Heart left ventricle (tissue), 13 donors: ENCODE data around the gene CASZ1.

Experiments
- POLR2A ChIP-seq, 2 donors: fragments of 450-650 bp; IDR thresholded peaks; one replicate each; pipeline ENCODE4 v1.6.1; 2017; ENCODE audit warnings: antibody characterized with exemption in 2 of 2, mild to moderate bottlenecking in 2 of 2, moderate library complexity in 2 of 2
- TF ChIP-seq, protein P1 (sequence below), 12 donors: fragments of 200-600 bp; sonication (generic) in 4 of 12; IDR thresholded peaks; one replicate each; pipeline versions ENCODE4 v1.5.0 to v1.8.0; 2018 to 2022; ENCODE audit warnings: antibody characterized with exemption in 12 of 12, mild to moderate bottlenecking in 5 of 12
- donor health status: ischemic (EF 13 %, LVEDD 7.1; RV severe dilation, severe dysfunction).
- donor health status: DM: no; HTN: yes; CAD: no.
- donor health status: DM: no; HTN: no; CAD: no.
- donor health status: ischemic (EF 25% LVEDD 6.9; RV normal size, moderate dysfunction).
- donor health status: ischemic (EF 25% LVEDD 5.7; RV mildly dilated, moderate dysfunction).
- donor health status: ischemic (EF 35%, LVEDD 5.7; RV mildly dilated, moderate dysfunction).
- donor health status: nonischemic (EF 11% LVEDD 7.7; RV severe dilation, severe dysfunction).
- donor health status: DM: yes; HTN: yes; CAD: no.
- donor health status: PGD.
- donor health status: ischemic (EF 29% LVEDD 5.4; RV normal size, mild dysfunction).
- donor health status: nonischemic (EF 23%, LVEDD 6.1; RV moderate dilation, normal function).

DNA sequence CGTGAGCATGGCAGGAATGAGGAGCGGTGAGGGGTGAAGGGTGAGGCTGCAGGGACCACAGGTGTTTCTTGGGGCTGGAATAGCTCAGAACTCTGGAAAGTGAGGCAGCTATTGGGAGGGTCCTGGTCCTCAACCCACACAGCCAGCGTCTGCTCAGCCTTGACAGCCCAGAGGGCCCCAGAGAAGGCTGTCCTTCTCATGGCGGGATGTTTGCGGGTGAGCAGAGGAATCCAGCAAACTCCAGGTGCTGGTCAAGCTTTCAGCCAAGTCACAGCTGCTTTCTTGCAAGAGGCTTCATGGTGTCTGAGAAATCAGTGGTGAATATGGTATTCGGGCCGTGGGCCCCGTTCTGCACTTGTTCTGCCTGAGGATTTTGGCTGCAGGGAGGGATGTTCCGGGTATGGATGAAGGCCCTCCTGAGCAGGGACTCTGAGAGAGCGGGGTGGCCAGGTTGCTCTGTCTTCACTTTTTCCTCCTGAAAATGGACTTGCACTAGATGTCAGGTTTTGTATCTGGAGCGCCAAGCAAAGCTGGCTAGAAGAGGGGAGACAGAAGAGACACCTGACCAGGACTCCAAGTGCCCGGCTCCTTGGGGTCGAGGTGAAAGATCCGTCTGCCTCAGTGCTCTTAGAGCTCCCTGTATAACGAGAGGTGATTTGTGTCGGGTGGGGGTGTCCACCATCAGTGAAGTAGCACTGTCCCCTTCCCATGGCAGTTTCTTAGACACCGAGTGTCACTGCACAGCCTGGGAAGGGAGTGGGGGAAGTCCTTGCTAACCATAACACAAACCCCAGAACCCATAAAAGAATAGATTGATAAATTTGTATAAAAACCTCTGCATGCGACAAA lies 181.8 kb downstream of the CASZ1 start:
- TF ChIP-seq, protein P1, sequence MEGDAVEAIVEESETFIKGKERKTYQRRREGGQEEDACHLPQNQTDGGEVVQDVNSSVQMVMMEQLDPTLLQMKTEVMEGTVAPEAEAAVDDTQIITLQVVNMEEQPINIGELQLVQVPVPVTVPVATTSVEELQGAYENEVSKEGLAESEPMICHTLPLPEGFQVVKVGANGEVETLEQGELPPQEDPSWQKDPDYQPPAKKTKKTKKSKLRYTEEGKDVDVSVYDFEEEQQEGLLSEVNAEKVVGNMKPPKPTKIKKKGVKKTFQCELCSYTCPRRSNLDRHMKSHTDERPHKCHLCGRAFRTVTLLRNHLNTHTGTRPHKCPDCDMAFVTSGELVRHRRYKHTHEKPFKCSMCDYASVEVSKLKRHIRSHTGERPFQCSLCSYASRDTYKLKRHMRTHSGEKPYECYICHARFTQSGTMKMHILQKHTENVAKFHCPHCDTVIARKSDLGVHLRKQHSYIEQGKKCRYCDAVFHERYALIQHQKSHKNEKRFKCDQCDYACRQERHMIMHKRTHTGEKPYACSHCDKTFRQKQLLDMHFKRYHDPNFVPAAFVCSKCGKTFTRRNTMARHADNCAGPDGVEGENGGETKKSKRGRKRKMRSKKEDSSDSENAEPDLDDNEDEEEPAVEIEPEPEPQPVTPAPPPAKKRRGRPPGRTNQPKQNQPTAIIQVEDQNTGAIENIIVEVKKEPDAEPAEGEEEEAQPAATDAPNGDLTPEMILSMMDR (IDR thresholded peaks at IDR 0.05), result no peak
- no peak for TF ChIP-seq POLR2A (IDR thresholded peaks at IDR 0.05)
